Right ventricle myocardium superior (tissue), 1 donor: ENCODE results near the gene FIBP. TPM values are rescaled to one million over a fixed set of nuclear protein-coding genes. Genes with fewer than 3 reads are reported as not detected.

Experiments
- ATAC-seq: fragments of 200-7000 bp; cut with Tn5 transposase; one replicate; pipeline ENCODE4 v1.9.1; 2020; ENCODE audit warnings: mild to moderate bottlenecking; ENCODE audit not compliant: poor library complexity
- DNase-seq: peaks from one replicate; pipeline ENCODE4 v3.0.0-alpha.2; 2020
- intact Hi-C: fragments of 100-400 bp; cut with DNase I; formaldehyde crosslinking; loops from one replicate; pipeline ENCODE4 v1.11.2; 2022
- total RNA-seq: library from RNA; stranded (reverse); fragmentation: NEBNext Ultra II Directional; extraction: Animal tissue kit (Norgen Biotek cat#: 25700); gene quantifications from one replicate; pipeline ENCODE4 v1.2.1, GENCODE V29; 2021
- donor health status: DM: no; HTN: yes; CAD: no; lungs with severe emphysema.

FIBP gene
- total RNA-seq, 1 donor from 2014 or later = 37.7 TPM

GRCh38 chr11:65916391-65916790, 28.1 kb upstream of the FIBP start:
- intact Hi-C loops = no loop called here
- DNase-seq = no peak
- no peak for ATAC-seq

GRCh38 chr11:65915821-65916251, 27.6 kb upstream of the FIBP start:
- intact Hi-C loops = no loop called here
- DNase-seq (peak; percentile 80), ATAC-seq (peak; percentile 18)

- intact Hi-C loops = no loop called here
- DNase-seq = no peak
- ATAC-seq = no peak
Measured at GRCh38 chr11:65915101-65915820, 27.0 kb upstream of the FIBP start.

- intact Hi-C loops = no loop called here
- DNase-seq (no peak), ATAC-seq (no peak)
Measured at GRCh38 chr11:65912845-65913244, 24.6 kb upstream of the FIBP start.

- intact Hi-C loops = no loop called here
- peak; percentile 12 for ATAC-seq
- DNase-seq = peak; percentile 58
Measured at GRCh38 chr11:65911682-65912568, 23.7 kb upstream of the FIBP start.

- ATAC-seq (no peak), DNase-seq (no peak)
- intact Hi-C loops = no loop called here
Measured at GRCh38 chr11:65907878-65908277, 19.6 kb upstream of the FIBP start.

- no peak for DNase-seq
- intact Hi-C loops = no loop called here
- ATAC-seq = no peak
Measured at GRCh38 chr11:65906602-65907001, 18.3 kb upstream of the FIBP start.

- ATAC-seq (no peak), DNase-seq (no peak)
- intact Hi-C loops = no loop called here
Measured at GRCh38 chr11:65903715-65904114, 15.4 kb upstream of the FIBP start.

- intact Hi-C loops = no loop called here
- no peak for ATAC-seq
Measured at GRCh38 chr11:65903068-65903481, 14.8 kb upstream of the FIBP start.

GRCh38 chr11:65900899-65901180, 12.6 kb upstream of the FIBP start:
- DNase-seq (no peak), ATAC-seq (no peak)
- intact Hi-C loops = no loop called here

More at GRCh38 chr11:65903068-65903481, 14.8 kb upstream of the FIBP start:
- DNase-seq = no peak

- ATAC-seq = peak; percentile 94
- intact Hi-C loops = no loop called here
Measured at GRCh38 chr11:65900125-65900898, 12.0 kb upstream of the FIBP start, which contains the start of gene FOSL1. Gene FOSL1, minus strand, starts transcription at chr11:65900388. Its CDS starts 49 bp downstream, at chr11:65900339.

GRCh38 chr11:65899356-65900124, 11.3 kb upstream of the FIBP start:
- intact Hi-C loops = no loop called here
- DNase-seq (peak; percentile 64), ATAC-seq (peak; percentile 44)

More at GRCh38 chr11:65900125-65900898, 12.0 kb upstream of the FIBP start, which contains the start of gene FOSL1:
- DNase-seq = peak; percentile 91

GRCh38 chr11:65898656-65899355, 10.5 kb upstream of the FIBP start:
- intact Hi-C loops = no loop called here
- no peak for DNase-seq
- ATAC-seq = no peak

GRCh38 chr11:65897020-65897471, 8.8 kb upstream of the FIBP start:
- intact Hi-C loops = no loop called here
- ATAC-seq (no peak), DNase-seq (no peak)

GRCh38 chr11:65896034-65896999, 8.0 kb upstream of the FIBP start:
- intact Hi-C loops = no loop called here
- DNase-seq (no peak), ATAC-seq (no peak)

- ATAC-seq (no peak), DNase-seq (no peak)
- intact Hi-C loops = no loop called here
Measured at GRCh38 chr11:65895482-65895981, 7.3 kb upstream of the FIBP start.
